Measurements from ENCODE around the gene ZBTB9.

The ZBTB9 gene

GRCh38 chr6:33427585-33428223 is 26.7 kb upstream of the ZBTB9 start:
- no peak for DNase-seq (ENCODE audit: low read depth)
- TF ChIP-seq, protein P1, sequence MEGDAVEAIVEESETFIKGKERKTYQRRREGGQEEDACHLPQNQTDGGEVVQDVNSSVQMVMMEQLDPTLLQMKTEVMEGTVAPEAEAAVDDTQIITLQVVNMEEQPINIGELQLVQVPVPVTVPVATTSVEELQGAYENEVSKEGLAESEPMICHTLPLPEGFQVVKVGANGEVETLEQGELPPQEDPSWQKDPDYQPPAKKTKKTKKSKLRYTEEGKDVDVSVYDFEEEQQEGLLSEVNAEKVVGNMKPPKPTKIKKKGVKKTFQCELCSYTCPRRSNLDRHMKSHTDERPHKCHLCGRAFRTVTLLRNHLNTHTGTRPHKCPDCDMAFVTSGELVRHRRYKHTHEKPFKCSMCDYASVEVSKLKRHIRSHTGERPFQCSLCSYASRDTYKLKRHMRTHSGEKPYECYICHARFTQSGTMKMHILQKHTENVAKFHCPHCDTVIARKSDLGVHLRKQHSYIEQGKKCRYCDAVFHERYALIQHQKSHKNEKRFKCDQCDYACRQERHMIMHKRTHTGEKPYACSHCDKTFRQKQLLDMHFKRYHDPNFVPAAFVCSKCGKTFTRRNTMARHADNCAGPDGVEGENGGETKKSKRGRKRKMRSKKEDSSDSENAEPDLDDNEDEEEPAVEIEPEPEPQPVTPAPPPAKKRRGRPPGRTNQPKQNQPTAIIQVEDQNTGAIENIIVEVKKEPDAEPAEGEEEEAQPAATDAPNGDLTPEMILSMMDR (conservative IDR thresholded peaks at IDR 0.05; ENCODE audit: low read depth, low read length), result peak; percentile 6
- H3K4me3 ChIP-seq (ENCODE audit: low read depth, low read length), result peak overlapping the region; percentile 74

DNA sequence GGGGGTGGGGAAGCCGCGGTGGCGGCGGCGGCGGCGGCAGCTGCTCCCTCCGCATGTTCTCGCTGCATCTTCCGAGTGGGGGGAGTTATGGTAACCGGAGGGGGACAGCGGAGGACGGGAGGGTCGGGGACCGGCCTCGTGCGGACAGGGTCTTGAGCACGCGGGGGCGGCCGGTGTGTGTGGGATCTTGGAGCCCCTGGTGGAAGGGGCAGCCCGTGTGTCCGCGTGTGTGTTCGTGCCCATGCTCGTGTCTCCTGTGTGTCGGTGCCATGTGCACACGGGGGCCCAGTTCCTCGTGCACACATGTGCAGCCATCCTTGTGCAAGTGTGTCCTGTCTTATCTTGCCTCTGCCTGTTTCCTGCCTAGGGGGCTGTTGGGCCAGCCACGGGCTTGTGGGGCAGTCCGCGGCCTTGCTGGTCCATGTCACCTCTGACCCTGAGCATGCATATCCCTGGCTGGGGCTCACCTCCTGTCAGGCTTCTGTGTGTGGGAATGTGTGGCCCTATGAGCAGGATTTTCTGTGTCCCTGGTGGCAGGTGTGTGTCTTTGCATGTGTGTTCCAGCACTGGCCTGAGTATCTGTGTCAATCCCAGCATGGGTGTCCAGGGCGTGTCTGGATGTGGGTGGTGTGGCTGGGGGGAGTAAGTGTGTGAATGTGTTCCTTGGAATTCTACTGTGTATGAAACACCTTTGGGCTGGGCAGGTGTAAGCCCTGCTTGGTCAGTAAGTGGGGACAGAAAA is 26.0 kb upstream of the ZBTB9 start:
- TF ChIP-seq, protein P1 (conservative IDR thresholded peaks at IDR 0.05; ENCODE audit: low read depth, low read length), result peak; percentile 44
- H3K4me3 ChIP-seq (ENCODE audit: low read depth, low read length), result peak overlapping the region; percentile 74
- no peak for DNase-seq (ENCODE audit: low read depth)

GRCh38 chr6:33428966-33429749 is 25.2 kb upstream of the ZBTB9 start:
- no peak overlapping the region for H3K4me3 ChIP-seq (ENCODE audit: low read depth, low read length)
- no peak for DNase-seq (ENCODE audit: low read depth)
- TF ChIP-seq, protein P1 (conservative IDR thresholded peaks at IDR 0.05; ENCODE audit: low read depth, low read length), result no peak

- no peak for DNase-seq (ENCODE audit: low read depth)
- TF ChIP-seq, protein P1 (conservative IDR thresholded peaks at IDR 0.05; ENCODE audit: low read depth, low read length), result no peak
- no peak overlapping the region for H3K4me3 ChIP-seq (ENCODE audit: low read depth, low read length)
These were observed 24.7 kb upstream of the ZBTB9 start for GRCh38 chr6:33429750-33430052.

DNA sequence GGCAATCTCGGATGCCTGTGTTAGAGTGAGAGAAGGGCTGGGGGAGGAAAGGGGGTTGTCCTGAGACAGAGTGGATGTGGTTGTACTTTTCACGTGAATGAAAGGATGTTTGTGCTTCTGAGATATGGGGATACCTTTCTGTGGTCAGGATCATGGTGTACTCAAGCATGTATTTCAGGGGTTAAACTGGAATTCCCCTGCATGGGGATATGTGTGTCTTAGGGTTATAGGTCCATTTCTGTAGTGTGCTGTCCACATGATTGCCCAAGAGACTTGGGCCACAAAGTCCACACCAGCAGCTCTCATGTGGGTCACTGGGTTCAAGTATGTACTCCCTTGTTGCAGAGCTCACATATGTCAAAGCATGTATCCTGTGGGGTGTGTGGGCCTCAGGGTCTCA is 24.0 kb upstream of the ZBTB9 start:
- TF ChIP-seq, protein P1 (conservative IDR thresholded peaks at IDR 0.05; ENCODE audit: low read depth, low read length), result no peak
- no peak for DNase-seq (ENCODE audit: low read depth)
- H3K4me3 ChIP-seq (ENCODE audit: low read depth, low read length), result no peak overlapping the region

DNA sequence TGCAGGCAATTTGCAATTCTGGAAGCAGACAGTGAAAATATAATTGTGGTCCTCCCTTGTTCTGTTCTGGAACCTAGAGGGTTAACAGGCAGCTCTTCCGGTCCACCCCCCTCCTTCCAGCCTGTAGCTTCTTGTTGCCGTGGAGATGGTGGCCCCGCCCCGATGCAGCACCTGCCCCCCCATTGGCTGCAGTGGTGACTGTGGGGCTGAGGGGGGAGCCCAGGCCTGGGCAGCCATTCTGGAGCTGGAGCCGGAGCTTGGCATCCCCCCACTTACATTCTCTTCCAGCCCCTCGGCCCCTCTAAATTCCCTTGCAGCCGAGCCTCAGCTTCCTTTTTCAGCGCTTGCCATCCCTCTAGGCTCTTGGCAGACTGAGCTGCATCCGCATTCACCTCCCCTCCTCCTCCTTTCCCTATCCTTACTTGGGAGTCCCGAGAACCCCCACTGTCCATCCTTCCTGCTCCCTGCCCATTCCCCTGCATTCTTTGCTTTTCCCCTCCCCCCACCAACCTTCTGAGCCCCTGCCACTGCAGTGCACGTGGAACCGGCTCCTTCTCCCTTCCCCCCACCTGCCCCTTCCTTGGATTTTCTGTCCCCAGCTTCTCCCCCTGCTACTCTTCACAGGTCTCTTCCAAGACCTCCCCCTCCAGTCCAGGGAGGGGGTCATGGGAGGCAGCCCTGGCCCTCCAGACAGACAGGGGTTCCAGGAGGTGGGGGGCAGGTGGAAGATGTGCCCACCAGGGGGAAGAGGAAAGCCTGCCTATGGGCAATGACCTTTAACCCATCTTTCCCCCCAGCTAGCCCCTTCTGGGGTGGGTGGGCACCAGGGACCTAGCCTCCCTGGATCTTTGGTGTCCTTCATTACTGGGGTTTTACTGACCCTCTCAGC is 23.1 kb upstream of the ZBTB9 start:
- peak; percentile 77 for DNase-seq (ENCODE audit: low read depth)
- H3K4me3 ChIP-seq (ENCODE audit: low read depth, low read length), result peak overlapping the region; percentile 35
- TF ChIP-seq, protein P1 (conservative IDR thresholded peaks at IDR 0.05; ENCODE audit: low read depth, low read length), result no peak

Measured in choroid plexus epithelial cell (primary cell).